ENCODE measurements around the gene N4BP2.

N4BP2 gene

GRCh38 chr4:40182001-40182400 lies 125.4 kb downstream of the N4BP2 start:
- POLR2A ChIA-PET = no interaction called here
- DNase-seq (ENCODE audit: low read depth, low spot score) = no peak
- CTCF ChIA-PET = interaction anchor here (1.2 kb wide), 1 partner anchor 38 kb away, joined by 3 read pairs; no protein-coding TSS in a partner anchor
- TF ChIP-seq CTCF (IDR thresholded peaks at IDR 0.05; ENCODE audit: insufficient read depth, low read length, missing control alignments) = no peak
- H3K4me3 ChIP-seq (ENCODE audit: low read depth, low read length) = no peak overlapping the region

- DNase-seq (ENCODE audit: low read depth, low spot score) = no peak
- TF ChIP-seq CTCF (IDR thresholded peaks at IDR 0.05; ENCODE audit: insufficient read depth, low read length, missing control alignments) = no peak
- no peak overlapping the region for H3K4me3 ChIP-seq (ENCODE audit: low read depth, low read length)
- POLR2A ChIA-PET = no interaction called here
- CTCF ChIA-PET = no interaction called here
These were observed 126.3 kb downstream of the N4BP2 start for GRCh38 chr4:40182954-40183353.

GRCh38 chr4:40183615-40184411 lies 127.2 kb downstream of the N4BP2 start:
- TF ChIP-seq CTCF (IDR thresholded peaks at IDR 0.05; ENCODE audit: insufficient read depth, low read length, missing control alignments) = no peak
- ChIA-PET POLR2A (interaction anchor here (0.6 kb wide), 1 partner anchor 136 kb away, joined by 3 read pairs; no protein-coding TSS in a partner anchor), CTCF (interaction anchor here (0.7 kb wide), 1 partner anchor 136 kb away, joined by 4 read pairs; no protein-coding TSS in a partner anchor)
- DNase-seq (ENCODE audit: low read depth, low spot score) = no peak
- H3K4me3 ChIP-seq (ENCODE audit: low read depth, low read length) = no peak overlapping the region

- ChIA-PET CTCF (interaction anchor here (0.7 to 1.5 kb wide), 2 partner anchors 35 to 638 kb away, joined by 3 read pairs; no protein-coding TSS in a partner anchor), POLR2A (no interaction called here)
- no peak for TF ChIP-seq CTCF (IDR thresholded peaks at IDR 0.05; ENCODE audit: insufficient read depth, low read length, missing control alignments)
- no peak overlapping the region for H3K4me3 ChIP-seq (ENCODE audit: low read depth, low read length)
- peak; percentile 45 for DNase-seq (ENCODE audit: low read depth, low spot score)
These were observed 129.4 kb downstream of the N4BP2 start for GRCh38 chr4:40185830-40186664.

GRCh38 chr4:40186665-40187014 lies 130.0 kb downstream of the N4BP2 start:
- no peak for DNase-seq (ENCODE audit: low read depth, low spot score)
- H3K4me3 ChIP-seq (ENCODE audit: low read depth, low read length) = no peak overlapping the region
- TF ChIP-seq CTCF (IDR thresholded peaks at IDR 0.05; ENCODE audit: insufficient read depth, low read length, missing control alignments) = no peak
- CTCF ChIA-PET = interaction anchor here (0.7 to 1.5 kb wide), 2 partner anchors 36 to 639 kb away, joined by 3 read pairs; no protein-coding TSS in a partner anchor
- POLR2A ChIA-PET = no interaction called here

- no peak for TF ChIP-seq CTCF (IDR thresholded peaks at IDR 0.05; ENCODE audit: insufficient read depth, low read length, missing control alignments)
- no peak overlapping the region for H3K4me3 ChIP-seq (ENCODE audit: low read depth, low read length)
- ChIA-PET POLR2A (no interaction called here), CTCF (no interaction called here)
- no peak for DNase-seq (ENCODE audit: low read depth, low spot score)
These were observed 130.8 kb downstream of the N4BP2 start for GRCh38 chr4:40187386-40187906.
